K562 (cell line): ENCODE results near the gene BCL2L1. TPM values are rescaled to one million over a fixed set of nuclear protein-coding genes. Genes with fewer than 3 reads are reported as not detected.

ENCODE experiments used
- ARID4B ChIP-seq: sonication (generic); formaldehyde crosslinking; IDR thresholded peaks from 2 replicates; pipeline ENCODE4 v1.8.0; 2022; ENCODE audit warnings: mild to moderate bottlenecking, missing genetic modification reagents
- ESRRB ChIP-seq: fragments of 250-450 bp; sonication (Bioruptor Pico); IDR thresholded peaks from 2 replicates; pipeline ENCODE4 v1.5.0; 2020; ENCODE audit warnings: mild to moderate bottlenecking, moderate library complexity, borderline replicate concordance
- ETV5 ChIP-seq: sonication (generic); formaldehyde crosslinking; IDR thresholded peaks from 2 replicates; pipeline ENCODE4 v1.4.0; 2020; ENCODE audit warnings: low read depth, mild to moderate bottlenecking, missing genetic modification reagents
- JUNB ChIP-seq: fragments of 450-650 bp; formaldehyde crosslinking; conservative IDR thresholded peaks from 2 replicates; pipeline ENCODE4 v1.4.0; 2020; ENCODE audit warnings: mild to moderate bottlenecking
- KAT7 ChIP-seq: sonication (generic); formaldehyde crosslinking; IDR thresholded peaks from 2 replicates; pipeline ENCODE4 v1.8.0; 2022; ENCODE audit warnings: missing genetic modification reagents, mild to moderate bottlenecking, borderline replicate concordance
- MAFG ChIP-seq: fragments of 450-650 bp; conservative IDR thresholded peaks from 2 replicates; pipeline ENCODE4 v1.6.1; 2016; ENCODE audit warnings: missing genetic modification characterization, missing compliant biosample characterization
- MTA3 ChIP-seq: fragments of 450-650 bp; formaldehyde crosslinking; IDR thresholded peaks from 2 replicates; pipeline ENCODE4 v1.6.1; 2017; ENCODE audit warnings: mild to moderate bottlenecking, borderline replicate concordance
- OTX1 ChIP-seq: fragments of 450-650 bp; formaldehyde crosslinking; IDR thresholded peaks from 2 replicates; pipeline ENCODE4 v1.4.0; 2022; ENCODE audit warnings: mild to moderate bottlenecking
- POLR3G ChIP-seq: IDR thresholded peaks from 2 replicates; pipeline ENCODE4 v1.6.1; 2011; ENCODE audit not compliant: insufficient read length, insufficient replicate concordance; ENCODE audit errors: extremely low read depth
- PRMT5 ChIP-seq: sonication (generic); formaldehyde crosslinking; IDR thresholded peaks from 2 replicates; pipeline ENCODE4 v1.5.0; 2020; ENCODE audit warnings: missing genetic modification reagents
- RCOR1 ChIP-seq, 2 experiments: IDR thresholded peaks; 2 replicates each; pipeline ENCODE4 v1.6.1; 2012; ENCODE audit warnings: low read depth in 2 of 2, low read length in 2 of 2, borderline replicate concordance in 1 of 2, improper control_type of control experiment in 1 of 2
- STAG1 ChIP-seq: sonication (generic); formaldehyde crosslinking; IDR thresholded peaks from 2 replicates; pipeline ENCODE4 v1.5.0; 2020; ENCODE audit warnings: missing genetic modification reagents, borderline replicate concordance
- TCF3 ChIP-seq: sonication (generic); formaldehyde crosslinking; IDR thresholded peaks from 2 replicates; pipeline ENCODE4 v1.4.0; 2020; ENCODE audit warnings: mild to moderate bottlenecking, missing genetic modification reagents
- TFAP4 ChIP-seq: sonication (generic); formaldehyde crosslinking; IDR thresholded peaks from 2 replicates; pipeline ENCODE4 v1.8.0; 2022; ENCODE audit warnings: missing genetic modification reagents, mild to moderate bottlenecking, moderate library complexity, borderline replicate concordance
- ZNF407 ChIP-seq: fragments of 450-650 bp; IDR thresholded peaks from 2 replicates; pipeline ENCODE4 v1.6.1; 2016; ENCODE audit warnings: low read depth
- polyA plus RNA-seq, 8 experiments: library from polyadenylated mRNA; depleted of rRNA in 4 of 8; stranded (reverse) in 5 of 8; unstranded in 3 of 8; fragments of >200 nt; fragmentation: Nextera tagmentation in 2 of 8; fragmentation: Illumina TruSeq in 1 of 8; extraction: Ambion mirVana in 2 of 8; extraction: Trizol in 1 of 8; gene quantifications; 2 replicates each; pipeline versions ENCODE4 v1.2.1 to v1.2.3, GENCODE V29; 2011 to 2014; ENCODE audit warnings: inconsistent platforms in 1 of 8, missing spikeins in 1 of 8
- total RNA-seq, 7 experiments: library from RNA; depleted of rRNA in 6 of 7; stranded (reverse); fragments of >200 nt in 6 of 7; fragmentation: Illumina TruSeq in 2 of 7; extraction: Trizol in 2 of 7; gene quantifications; 2 replicates each; pipeline versions ENCODE4 v1.2.1 to v1.2.3, GENCODE V29; 2011 to 2021; ENCODE audit warnings: low replicate concordance in 1 of 7

BCL2L1 gene
- total and polyA plus RNA-seq, 9 of the 15 experiments (the other 6 are each of a cell fraction or from before 2014, with no cell fraction given): 3.3 to 182 (median 120) TPM

GRCh38 chr20:31633339-31633914 is 89.2 kb downstream of the BCL2L1 start (continued):
- no peak for TF ChIP-seq ZNF407
- TF ChIP-seq ETV5 (CRISPR knock-in tag): 0 out of 2 replicates have a peak, but pooled peaks have one; percentile 9
- TF ChIP-seq KAT7: no peak
- TF ChIP-seq STAG1 (CRISPR knock-in tag): no peak
- no peak for TF ChIP-seq ARID4B
- no peak for TF ChIP-seq POLR3G
- TF ChIP-seq TCF3 (CRISPR knock-in tag): peak; percentile 47
- TF ChIP-seq ESRRB (CRISPR knock-in tag): no peak
- TF ChIP-seq JUNB (CRISPR knock-in tag): no peak
- TF ChIP-seq RCOR1 (IDR thresholded peaks at IDR 0.05; ENCODE audit: borderline replicate concordance in 1 of 2, low read depth in 2 of 2, low read length in 2 of 2): peak in 1 of 2 experiments; percentile 72; a peak in 1 of 4 replicates
- no peak for TF ChIP-seq PRMT5 (CRISPR knock-in tag)
- TF ChIP-seq MAFG (tag): no peak
- peak; percentile 81; the same call in 1 of the 2 replicates for TF ChIP-seq TFAP4 (CRISPR knock-in tag)
- TF ChIP-seq OTX1: no peak
- TF ChIP-seq MTA3: 0 out of 2 replicates have a peak, but pooled peaks have one; percentile 19
